Duodenal mucosa (tissue), 2 donors: ENCODE results near the gene UFL1.
"Not testable (repeated sequence)": the region's sequence is repeated elsewhere in the genome, so short reads cannot be mapped to it uniquely, and the experiment has no call there.

Experiments
- H3K27ac ChIP-seq: one replicate; pipeline ENCODE4 v1.7.0; 2013; ENCODE audit warnings: low read depth, low read length
- H3K27me3 ChIP-seq, 2 donors: one replicate each; pipeline ENCODE4 v1.7.0; 2013; ENCODE audit warnings: low read length in 2 of 2, control low read depth in 1 of 2; ENCODE audit not compliant: insufficient read depth in 2 of 2, control insufficient read depth in 1 of 2
- H3K36me3 ChIP-seq, 2 donors: one replicate each; pipeline ENCODE4 v1.7.0; 2013; ENCODE audit warnings: low read length in 2 of 2, control low read depth in 1 of 2; ENCODE audit not compliant: insufficient read depth in 2 of 2, control insufficient read depth in 1 of 2
- H3K4me1 ChIP-seq, 2 donors: one replicate each; pipeline ENCODE4 v1.7.0; 2013; ENCODE audit warnings: low read length in 2 of 2, control low read depth in 1 of 2; ENCODE audit not compliant: insufficient read depth in 2 of 2, control insufficient read depth in 1 of 2
- H3K4me3 ChIP-seq, 2 donors: one replicate each; pipeline ENCODE4 v1.7.0; 2013; ENCODE audit warnings: low read length in 2 of 2, low read depth in 1 of 2
- H3K9ac ChIP-seq, 2 donors: one replicate each; pipeline ENCODE4 v1.7.0; 2013; ENCODE audit warnings: low read length in 2 of 2, low read depth in 1 of 2
- H3K9me3 ChIP-seq, 2 donors: one replicate each; pipeline ENCODE4 v1.7.0; 2013; ENCODE audit warnings: low read length in 2 of 2, control low read depth in 1 of 2; ENCODE audit not compliant: control insufficient read depth in 1 of 2

The UFL1 gene

DNA sequence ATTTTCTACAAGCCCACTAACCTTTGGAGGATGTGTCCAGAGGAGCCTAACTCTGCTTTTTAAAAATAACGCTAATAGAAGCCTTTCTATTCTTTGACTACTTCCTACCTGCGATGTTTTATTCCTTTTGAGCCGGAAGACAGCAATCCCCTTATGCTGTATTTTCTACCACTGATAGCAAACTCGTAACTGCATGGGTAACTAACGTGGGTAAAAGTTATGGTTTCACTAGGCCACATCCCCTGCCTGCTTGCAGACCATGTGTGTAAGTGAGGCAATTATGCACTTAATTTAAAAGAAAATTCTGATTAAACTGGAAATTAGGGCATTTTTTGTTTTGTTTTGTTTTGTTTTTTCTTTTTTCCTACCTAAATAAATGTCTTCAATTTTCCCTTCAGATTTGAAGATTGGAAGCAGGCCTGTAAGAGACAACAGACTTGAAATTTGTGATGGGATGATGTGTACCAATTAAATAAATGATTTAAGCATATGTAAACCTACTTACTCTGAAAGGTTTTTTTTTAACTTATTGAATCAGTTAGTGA is 931 bp downstream of the UFL1 start:
- H3K4me3 ChIP-seq = peak overlapping the region; percentile 89 to 93
- H3K9me3 ChIP-seq = no peaks in the 10 kb centered on the region
- peak overlapping the region; percentile 96 to 98 for H3K9ac ChIP-seq
- H3K4me1 ChIP-seq = peaks cover 16% of the 10 kb centered on the region in 2 donors
- H3K36me3 ChIP-seq = peaks cover 5 to 12% of the 10 kb centered on the region in 2 donors
- H3K27ac ChIP-seq = peak overlapping the region; percentile 96
- no peaks in the 10 kb centered on the region for H3K27me3 ChIP-seq

DNA sequence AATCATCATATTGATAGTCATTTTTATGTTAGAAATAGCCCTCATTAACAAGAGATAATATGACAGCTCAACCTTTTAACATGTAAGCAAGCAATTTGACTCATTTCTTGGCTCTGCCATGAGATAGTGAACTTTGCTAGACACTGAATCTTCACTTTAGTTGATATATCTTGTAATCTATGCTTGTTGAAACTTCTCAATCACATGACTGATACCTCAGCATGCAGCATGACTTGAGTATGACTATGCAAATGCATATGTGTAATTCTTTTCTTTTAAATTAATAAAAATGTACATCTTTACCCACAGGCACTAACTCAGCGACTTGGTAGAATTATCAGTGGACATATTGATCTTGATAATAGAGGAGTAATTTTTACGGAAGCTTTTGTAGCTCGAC is 6.6 kb downstream of the UFL1 start:
- Histone ChIP-seq H3K27ac (no peak overlapping the region), H3K36me3 (peaks cover 35 to 59% of the 10 kb centered on the region in 2 donors), H3K9ac (no peak overlapping the region), H3K27me3 (no peaks in the 10 kb centered on the region), H3K9me3 (no peaks in the 10 kb centered on the region), H3K4me3 (no peak overlapping the region), H3K4me1 (peaks cover 0 to 9% of the 10 kb centered on the region in 2 donors)

DNA sequence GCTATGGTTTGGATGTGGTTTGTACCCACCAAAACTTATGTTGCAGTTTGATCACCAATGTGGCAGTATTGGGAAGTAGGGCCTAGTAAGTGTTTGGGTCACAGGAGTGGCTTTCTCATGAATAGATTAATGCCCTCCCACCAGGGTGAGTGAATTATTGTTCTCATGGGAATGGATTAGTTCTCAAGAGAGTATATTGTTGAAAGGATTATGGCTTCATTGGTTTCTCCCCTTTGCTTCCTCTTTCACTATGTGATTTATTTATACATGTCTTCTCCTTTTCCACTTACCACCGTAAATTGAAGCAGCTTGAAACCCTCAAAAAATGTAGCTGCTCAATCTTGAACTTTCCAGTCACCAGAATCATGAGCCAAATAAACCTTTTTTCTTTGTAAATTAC is 10.8 kb downstream of the UFL1 start:
- H3K27ac ChIP-seq = no peak overlapping the region
- H3K27me3 ChIP-seq = no peaks in the 10 kb centered on the region
- H3K36me3 ChIP-seq = peaks cover 31 to 55% of the 10 kb centered on the region in 2 donors
- no peaks in the 10 kb centered on the region for H3K4me1 ChIP-seq
- H3K9ac ChIP-seq = no peak overlapping the region
- no peaks in the 10 kb centered on the region for H3K9me3 ChIP-seq
- H3K4me3 ChIP-seq = no peak overlapping the region

DNA sequence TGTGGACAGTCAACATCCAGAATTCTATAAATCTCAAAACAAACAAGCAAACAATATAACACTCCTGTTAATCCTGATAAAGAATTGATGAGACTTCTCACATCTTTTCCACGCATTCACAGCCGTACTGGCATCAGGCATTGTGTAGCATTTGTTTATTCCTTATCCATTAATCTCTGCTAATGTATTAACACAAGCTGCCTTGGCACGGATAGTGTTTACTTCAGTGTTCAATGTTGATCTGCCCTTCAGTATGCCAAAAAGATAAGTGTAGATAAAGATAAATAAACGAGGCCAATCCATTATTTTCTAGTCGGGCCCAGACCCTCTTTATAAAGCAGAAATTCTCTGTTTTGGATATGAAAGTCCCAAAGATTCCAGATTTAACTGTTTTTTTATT is 16.1 kb downstream of the UFL1 start:
- no peak overlapping the region for H3K27ac ChIP-seq
- no peaks in the 10 kb centered on the region for H3K9me3 ChIP-seq
- H3K4me3 ChIP-seq = no peak overlapping the region
- H3K27me3 ChIP-seq = no peaks in the 10 kb centered on the region
- H3K4me1 ChIP-seq = no peaks in the 10 kb centered on the region
- peaks cover 26 to 37% of the 10 kb centered on the region in 2 donors for H3K36me3 ChIP-seq
- H3K9ac ChIP-seq = no peak overlapping the region

DNA sequence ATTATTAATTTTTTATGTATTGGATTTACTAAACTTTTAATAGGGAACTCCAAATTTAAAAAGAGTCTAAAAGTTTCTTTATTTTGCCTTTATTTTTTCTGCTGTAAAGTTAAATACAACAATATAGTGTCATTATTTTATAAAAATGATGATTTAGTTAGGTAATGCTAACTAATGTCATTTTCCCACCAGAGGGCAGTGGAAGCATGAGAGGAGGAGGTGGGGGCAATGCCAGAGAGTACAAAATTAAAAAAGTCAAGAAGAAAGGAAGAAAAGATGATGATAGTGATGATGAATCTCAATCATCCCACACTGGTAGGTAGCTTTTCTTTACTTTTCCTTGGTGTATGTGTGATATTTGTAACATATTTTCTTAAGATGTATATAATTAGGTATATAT is 21.1 kb downstream of the UFL1 start:
- H3K27me3 ChIP-seq = no peaks in the 10 kb centered on the region
- no peak overlapping the region for H3K27ac ChIP-seq
- no peaks in the 10 kb centered on the region for H3K9me3 ChIP-seq
- H3K4me3 ChIP-seq = no peak overlapping the region
- no peak overlapping the region for H3K9ac ChIP-seq
- peaks cover 22 to 52% of the 10 kb centered on the region in 2 donors for H3K36me3 ChIP-seq
- no peaks in the 10 kb centered on the region for H3K4me1 ChIP-seq

DNA sequence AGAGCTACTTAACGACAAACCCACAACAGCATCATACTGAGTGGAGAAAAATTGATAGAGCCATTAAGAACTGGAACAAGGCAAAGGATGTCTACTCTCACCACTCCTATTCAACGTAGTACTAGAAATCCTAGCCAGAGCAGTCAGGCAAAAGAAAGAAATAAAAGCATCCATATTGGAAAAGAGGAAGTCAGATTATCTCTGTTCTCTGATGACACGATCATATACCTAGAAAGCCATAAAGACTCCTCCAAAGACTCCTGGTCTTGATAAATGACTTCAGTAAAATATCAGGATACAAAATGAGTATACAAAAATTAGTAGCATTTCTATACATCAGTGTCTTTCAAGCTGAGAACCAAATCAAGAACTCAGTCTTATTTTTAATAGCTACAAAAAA is 24.3 kb downstream of the UFL1 start:
- H3K27me3 ChIP-seq = no peaks in the 10 kb centered on the region
- H3K36me3 ChIP-seq = peaks cover 17 to 55% of the 10 kb centered on the region in 2 donors
- H3K4me3 ChIP-seq = no peak overlapping the region
- no peaks in the 10 kb centered on the region for H3K4me1 ChIP-seq
- no peak overlapping the region for H3K9ac ChIP-seq
- no peak overlapping the region for H3K27ac ChIP-seq
- H3K9me3 ChIP-seq = no peaks in the 10 kb centered on the region

DNA sequence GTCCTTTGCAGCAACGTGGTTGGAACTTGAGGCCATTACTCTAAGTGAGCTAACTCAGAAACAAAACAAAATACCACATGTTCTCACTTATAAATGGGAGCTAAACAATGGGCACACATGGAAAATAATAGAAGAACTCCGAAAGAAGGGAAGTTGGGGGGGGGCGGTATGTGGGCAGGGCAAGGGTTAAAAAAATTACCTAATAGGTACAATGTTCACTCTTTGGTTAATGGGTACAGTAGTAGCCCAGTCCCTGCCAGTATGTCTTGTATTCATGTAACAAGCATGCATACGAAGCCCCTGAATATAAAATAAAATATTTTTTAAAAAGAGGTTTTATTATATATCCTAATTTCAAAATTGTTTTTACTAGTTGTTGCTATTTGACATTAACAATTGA is 26.0 kb downstream of the UFL1 start:
- Histone ChIP-seq H3K27me3 (no peaks in the 10 kb centered on the region), H3K9me3 (no peaks in the 10 kb centered on the region), H3K9ac (no peak overlapping the region), H3K4me3 (no peak overlapping the region), H3K27ac (no peak overlapping the region), H3K4me1 (no peaks in the 10 kb centered on the region), H3K36me3 (peaks cover 26 to 66% of the 10 kb centered on the region in 2 donors)

DNA sequence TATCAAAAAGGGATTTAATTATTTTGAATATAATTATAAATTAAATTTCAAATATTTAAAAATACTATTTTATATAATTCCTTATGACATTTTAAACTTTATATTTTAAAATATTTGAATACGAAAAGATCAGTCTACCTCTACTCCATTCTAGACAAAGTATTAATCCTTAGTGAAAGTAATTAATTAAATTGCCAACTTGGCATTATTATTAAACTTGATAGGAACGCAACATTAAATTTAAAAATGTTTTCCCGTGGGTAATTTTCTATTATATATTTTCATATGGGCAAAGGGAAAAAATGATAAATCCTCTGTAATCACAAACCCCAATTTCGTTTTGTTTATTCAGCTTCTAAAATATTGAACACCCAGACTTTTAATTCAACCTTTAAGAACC is 33.0 kb downstream of the UFL1 start:
- no peak overlapping the region for H3K27ac ChIP-seq
- H3K27me3 ChIP-seq = no peaks in the 10 kb centered on the region
- H3K9me3 ChIP-seq = no peaks in the 10 kb centered on the region
- H3K9ac ChIP-seq = no peak overlapping the region
- H3K36me3 ChIP-seq = peaks cover 34 to 56% of the 10 kb centered on the region in 2 donors
- H3K4me1 ChIP-seq = no peaks in the 10 kb centered on the region
- H3K4me3 ChIP-seq = no peak overlapping the region

DNA sequence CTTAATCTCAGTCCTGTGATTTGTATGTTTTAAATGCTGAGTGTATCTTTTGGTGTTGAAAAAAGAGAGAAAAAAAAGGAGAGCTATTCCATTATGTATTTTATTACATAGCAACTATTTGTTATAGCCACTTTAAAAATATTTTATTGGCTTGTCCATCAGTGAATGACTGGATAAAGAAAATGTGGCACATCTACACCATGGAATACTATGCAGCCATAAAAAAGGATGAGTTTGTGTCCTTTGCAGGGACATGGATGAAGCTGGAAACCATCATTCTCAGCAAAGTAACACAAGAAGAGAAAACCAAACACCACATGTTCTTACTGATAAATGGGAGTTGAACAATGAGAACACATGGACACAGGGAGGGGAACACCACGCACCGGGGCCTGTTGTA is 38.1 kb downstream of the UFL1 start:
- H3K9me3 ChIP-seq, H3K9ac ChIP-seq: not testable (repeated sequence)

DNA sequence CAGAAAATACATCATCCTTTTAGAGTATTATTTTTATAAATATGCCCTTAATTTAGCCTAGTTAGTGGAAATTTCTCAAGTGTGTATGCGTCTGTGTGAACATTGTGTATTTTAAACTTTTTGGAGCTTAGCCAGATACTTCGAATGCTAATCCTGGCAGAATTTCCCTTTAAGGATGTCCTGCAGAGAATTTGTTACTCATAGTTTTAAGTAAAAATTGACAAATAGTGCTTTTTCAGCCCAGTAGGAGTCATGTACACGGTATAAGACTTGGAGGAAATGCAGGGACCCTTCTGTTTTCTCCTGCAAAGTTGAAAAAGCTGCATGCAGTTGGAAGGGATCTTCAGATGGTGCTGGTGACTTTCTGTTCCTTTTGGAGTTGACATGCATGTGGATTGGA is 41.3 kb downstream of the UFL1 start, which contains the start of gene FHL5:
Gene FHL5, plus strand, starts transcription at position 243 of the 400 bp plus-strand sequence. CDS start 40,486 bp downstream, outside the sequence.
- H3K4me3 ChIP-seq = no peak within 1 kb of the TSS
- H3K27me3 ChIP-seq = no peaks in the 10 kb centered on the region
- no peaks in the 10 kb centered on the region for H3K36me3 ChIP-seq
- H3K4me1 ChIP-seq = no peaks in the 10 kb centered on the region
- no peak within 1 kb of the TSS for H3K27ac ChIP-seq
- no peaks in the 10 kb centered on the region for H3K9me3 ChIP-seq
- H3K9ac ChIP-seq = no peak within 1 kb of the TSS

More for the DNA sequence above, 38.1 kb downstream of the UFL1 start:
- not testable (repeated sequence) for H3K27me3 ChIP-seq, H3K27ac ChIP-seq, H3K4me1 ChIP-seq, H3K4me3 ChIP-seq
- peaks cover 0 to 13% of the 10 kb centered on the region in 2 donors for H3K36me3 ChIP-seq

DNA sequence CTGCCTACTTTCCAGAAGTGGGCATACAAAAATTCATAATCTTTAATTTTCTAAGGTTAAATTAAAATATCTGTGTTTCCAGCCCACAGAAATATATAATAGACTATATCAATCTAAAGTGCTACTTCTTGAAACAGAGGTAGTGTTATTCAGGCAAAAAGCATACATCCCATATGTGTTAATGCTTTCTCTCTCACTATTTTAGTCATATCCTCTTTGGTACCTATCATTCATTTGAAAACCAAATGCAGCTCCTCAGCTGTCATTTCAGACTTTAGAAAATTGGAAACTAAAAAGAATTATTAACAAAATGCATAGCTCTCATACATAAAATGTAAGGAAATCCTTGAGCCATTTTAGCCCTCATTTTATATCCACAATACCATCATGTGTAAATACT is 42.2 kb downstream of the UFL1 start:
- H3K27ac ChIP-seq = no peak overlapping the region
- H3K9ac ChIP-seq = no peak overlapping the region
- no peak overlapping the region for H3K4me3 ChIP-seq
- no peaks in the 10 kb centered on the region for H3K9me3 ChIP-seq
- H3K4me1 ChIP-seq = no peaks in the 10 kb centered on the region
- H3K27me3 ChIP-seq = no peaks in the 10 kb centered on the region
- no peaks in the 10 kb centered on the region for H3K36me3 ChIP-seq
